ENCODE results near the gene NUP43. TPM values are rescaled to one million over a fixed set of nuclear protein-coding genes. Genes with fewer than 3 reads are reported as not detected.

Gene NUP43
- total RNA-seq, 2 donors from 2014 or later: 8.6 to 22.8 TPM

GRCh38 chr6:149714442-149714841 is 31.9 kb downstream of the NUP43 start:
- no peaks in the 10 kb centered on the region for H3K27me3 ChIP-seq
- TF ChIP-seq POLR2A (IDR thresholded peaks at IDR 0.05) (no peak), CTCF (IDR thresholded peaks at IDR 0.05) (no peak)
- ATAC-seq: no peak
- no peak overlapping the region for H3K4me3 ChIP-seq
- 86 to 91% methylated on average over 1 of the region's 1 CpG for WGBS, 2 donors
- H3K4me1 ChIP-seq: peaks cover 31% of the 10 kb centered on the region
- no peaks in the 10 kb centered on the region for H3K36me3 ChIP-seq (replicated peaks in 1 of 2; ENCODE audit: insufficient read depth in 1 of 2, low read depth in 2 of 2)
- H3K27ac ChIP-seq: no peak overlapping the region
- no peak for DNase-seq
- no peaks in the 10 kb centered on the region for H3K9me3 ChIP-seq
- intact Hi-C loops (cut with DNase I): no loop called here

- Histone ChIP-seq H3K36me3 (replicated peaks in 1 of 2; ENCODE audit: insufficient read depth in 1 of 2, low read depth in 2 of 2) (no peaks in the 10 kb centered on the region), H3K4me3 (no peak overlapping the region), H3K27ac (no peak overlapping the region), H3K9me3 (no peaks in the 10 kb centered on the region), H3K27me3 (no peaks in the 10 kb centered on the region), H3K4me1 (peaks cover 36% of the 10 kb centered on the region)
- DNase-seq (no peak), ATAC-seq (no peak)
- 95 to 97% methylated on average over 5 of the region's 5 CpGs for WGBS, 2 donors
- TF ChIP-seq POLR2A (IDR thresholded peaks at IDR 0.05) (no peak), CTCF (IDR thresholded peaks at IDR 0.05) (no peak)
- intact Hi-C loops (cut with DNase I): no loop called here
Measured at GRCh38 chr6:149711711-149712110, 34.6 kb downstream of the NUP43 start.

GRCh38 chr6:149701714-149702113 is 44.6 kb downstream of the NUP43 start:
- Histone ChIP-seq H3K4me1 (no peaks in the 10 kb centered on the region), H3K9me3 (no peaks in the 10 kb centered on the region), H3K27ac (no peak overlapping the region), H3K4me3 (no peak overlapping the region), H3K27me3 (no peaks in the 10 kb centered on the region), H3K36me3 (replicated peaks in 1 of 2; ENCODE audit: insufficient read depth in 1 of 2, low read depth in 2 of 2) (no peaks in the 10 kb centered on the region)
- no peak for TF ChIP-seq POLR2A (IDR thresholded peaks at IDR 0.05)
- no peak for TF ChIP-seq CTCF (IDR thresholded peaks at IDR 0.05)
- ATAC-seq (no peak), DNase-seq (no peak)
- intact Hi-C loops (cut with DNase I): no loop called here
- WGBS, 2 donors: 87 to 89% methylated on average over 7 of the region's 7 CpGs

GRCh38 chr6:149699150-149699549 is 47.2 kb downstream of the NUP43 start:
- TF ChIP-seq POLR2A (IDR thresholded peaks at IDR 0.05) (no peak), CTCF (IDR thresholded peaks at IDR 0.05) (no peak)
- no peak overlapping the region for H3K4me3 ChIP-seq
- no peaks in the 10 kb centered on the region for H3K4me1 ChIP-seq
- DNase-seq (no peak), ATAC-seq (no peak)
- 92 to 94% methylated on average over 2 of the region's 2 CpGs for WGBS, 2 donors
- H3K27me3 ChIP-seq: no peaks in the 10 kb centered on the region
- H3K9me3 ChIP-seq: no peaks in the 10 kb centered on the region
- intact Hi-C loops (cut with DNase I): no loop called here
- no peak overlapping the region for H3K27ac ChIP-seq
- no peaks in the 10 kb centered on the region for H3K36me3 ChIP-seq (replicated peaks in 1 of 2; ENCODE audit: insufficient read depth in 1 of 2, low read depth in 2 of 2)

GRCh38 chr6:149698175-149698574 is 48.2 kb downstream of the NUP43 start:
- H3K27me3 ChIP-seq: no peaks in the 10 kb centered on the region
- no peaks in the 10 kb centered on the region for H3K36me3 ChIP-seq (replicated peaks in 1 of 2; ENCODE audit: insufficient read depth in 1 of 2, low read depth in 2 of 2)
- no peak overlapping the region for H3K4me3 ChIP-seq
- DNase-seq (no peak), ATAC-seq (no peak)
- intact Hi-C loops (cut with DNase I): no loop called here
- H3K27ac ChIP-seq: no peak overlapping the region
- H3K4me1 ChIP-seq: no peaks in the 10 kb centered on the region
- no peaks in the 10 kb centered on the region for H3K9me3 ChIP-seq
- WGBS, 2 donors: 94 to 98% methylated on average over 2 of the region's 2 CpGs
- no peak for TF ChIP-seq CTCF (IDR thresholded peaks at IDR 0.05)
- TF ChIP-seq POLR2A (IDR thresholded peaks at IDR 0.05): no peak
